Stimulated activated memory B cell treated with anti-CD40 and anti-IgM and Interleukin-4, amounts not matched to agents 10 μg/mL and 1 μg/mL and 100 μg/mL, for 72 hours (primary cell): ENCODE measurements around the gene ELK3.

Experiments
- ATAC-seq: fragments of 150-1000 bp; cut with Tn5 transposase; 2 replicates; pipeline ENCODE4 v1.10.0; 2021
- H3K27ac Mint-ChIP-seq: one replicate; pipeline ENCODE4 v1.8.0; 2022; ENCODE audit warnings: mild to moderate bottlenecking, mixed read lengths
- H3K27me3 Mint-ChIP-seq: one replicate; pipeline ENCODE4 v1.8.0; 2022; ENCODE audit warnings: mixed read lengths
- H3K36me3 Mint-ChIP-seq: one replicate; pipeline ENCODE4 v1.8.0; 2022; ENCODE audit warnings: mixed read lengths
- H3K4me1 Mint-ChIP-seq: one replicate; pipeline ENCODE4 v1.8.0; 2022; ENCODE audit warnings: mixed read lengths
- H3K4me3 Mint-ChIP-seq: one replicate; pipeline ENCODE4 v1.8.0; 2022; ENCODE audit warnings: mild to moderate bottlenecking, moderate library complexity, mixed read lengths
- H3K9me3 Mint-ChIP-seq: one replicate; pipeline ENCODE4 v1.8.0; 2022; ENCODE audit warnings: mixed read lengths

The ELK3 gene

GRCh38 chr12:96265836-96266235 lies 71.7 kb downstream of the ELK3 start:
- Mint-ChIP-seq H3K9me3 (no peaks in the 10 kb centered on the region), H3K27ac (no peak overlapping the region), H3K36me3 (peaks cover 41% of the 10 kb centered on the region), H3K27me3 (no peaks in the 10 kb centered on the region), H3K4me1 (peaks cover 17% of the 10 kb centered on the region), H3K4me3 (no peak overlapping the region)
- no peak for ATAC-seq

GRCh38 chr12:96266238-96266637 lies 72.1 kb downstream of the ELK3 start:
- Mint-ChIP-seq H3K27ac (no peak overlapping the region), H3K36me3 (peaks cover 37% of the 10 kb centered on the region), H3K27me3 (no peaks in the 10 kb centered on the region), H3K4me1 (peaks cover 17% of the 10 kb centered on the region), H3K4me3 (no peak overlapping the region), H3K9me3 (no peaks in the 10 kb centered on the region)
- no peak for ATAC-seq

- H3K27me3 Mint-ChIP-seq: no peaks in the 10 kb centered on the region
- H3K4me3 Mint-ChIP-seq: no peak overlapping the region
- peak overlapping the region; percentile 21 for H3K27ac Mint-ChIP-seq
- no peak for ATAC-seq
- peaks cover 50% of the 10 kb centered on the region for H3K36me3 Mint-ChIP-seq
- peaks cover 33% of the 10 kb centered on the region for H3K4me1 Mint-ChIP-seq
- no peaks in the 10 kb centered on the region for H3K9me3 Mint-ChIP-seq
These were observed 77.5 kb downstream of the ELK3 start for GRCh38 chr12:96271469-96272199.

GRCh38 chr12:96274331-96274730 lies 80.2 kb downstream of the ELK3 start:
- Mint-ChIP-seq H3K27ac (no peak overlapping the region), H3K4me3 (no peak overlapping the region), H3K36me3 (peaks cover 68% of the 10 kb centered on the region), H3K4me1 (peaks cover 29% of the 10 kb centered on the region), H3K27me3 (no peaks in the 10 kb centered on the region), H3K9me3 (no peaks in the 10 kb centered on the region)
- peak; percentile 53 for ATAC-seq

GRCh38 chr12:96285158-96285557 lies 91.0 kb downstream of the ELK3 start:
- Mint-ChIP-seq H3K27me3 (no peaks in the 10 kb centered on the region), H3K4me1 (no peaks in the 10 kb centered on the region), H3K4me3 (no peak overlapping the region), H3K27ac (no peak overlapping the region), H3K9me3 (no peaks in the 10 kb centered on the region), H3K36me3 (peaks cover 38% of the 10 kb centered on the region)
- ATAC-seq: no peak

- no peaks in the 10 kb centered on the region for H3K4me1 Mint-ChIP-seq
- no peaks in the 10 kb centered on the region for H3K27me3 Mint-ChIP-seq
- no peak overlapping the region for H3K27ac Mint-ChIP-seq
- ATAC-seq: no peak
- no peak overlapping the region for H3K4me3 Mint-ChIP-seq
- H3K36me3 Mint-ChIP-seq: peaks cover 40% of the 10 kb centered on the region
- H3K9me3 Mint-ChIP-seq: no peaks in the 10 kb centered on the region
These were observed 94.9 kb downstream of the ELK3 start for GRCh38 chr12:96289067-96289466.

- H3K36me3 Mint-ChIP-seq: peaks cover 14% of the 10 kb centered on the region
- H3K9me3 Mint-ChIP-seq: no peaks in the 10 kb centered on the region
- no peaks in the 10 kb centered on the region for H3K4me1 Mint-ChIP-seq
- no peaks in the 10 kb centered on the region for H3K27me3 Mint-ChIP-seq
- no peak for ATAC-seq
- H3K27ac Mint-ChIP-seq: no peak overlapping the region
- H3K4me3 Mint-ChIP-seq: no peak overlapping the region
These were observed 98.9 kb downstream of the ELK3 start for GRCh38 chr12:96293093-96293492.

GRCh38 chr12:96294831-96295230 lies 100.7 kb downstream of the ELK3 start:
- H3K27me3 Mint-ChIP-seq: no peaks in the 10 kb centered on the region
- H3K4me3 Mint-ChIP-seq: no peak overlapping the region
- H3K4me1 Mint-ChIP-seq: no peaks in the 10 kb centered on the region
- H3K9me3 Mint-ChIP-seq: no peaks in the 10 kb centered on the region
- no peak overlapping the region for H3K27ac Mint-ChIP-seq
- H3K36me3 Mint-ChIP-seq: peaks cover 13% of the 10 kb centered on the region
- ATAC-seq: no peak

- Mint-ChIP-seq H3K9me3 (no peaks in the 10 kb centered on the region), H3K27me3 (no peaks in the 10 kb centered on the region), H3K4me1 (no peaks in the 10 kb centered on the region), H3K27ac (no peak overlapping the region), H3K4me3 (no peak overlapping the region), H3K36me3 (peaks cover 15% of the 10 kb centered on the region)
- no peak for ATAC-seq
These were observed 101.5 kb downstream of the ELK3 start for GRCh38 chr12:96295532-96296160.

- Mint-ChIP-seq H3K4me1 (no peaks in the 10 kb centered on the region), H3K4me3 (no peak overlapping the region), H3K27ac (no peak overlapping the region), H3K36me3 (peaks cover 14% of the 10 kb centered on the region), H3K9me3 (no peaks in the 10 kb centered on the region), H3K27me3 (no peaks in the 10 kb centered on the region)
- no peak for ATAC-seq
These were observed 103.3 kb downstream of the ELK3 start for GRCh38 chr12:96297504-96297903.

GRCh38 chr12:96300064-96300463 lies 105.9 kb downstream of the ELK3 start:
- Mint-ChIP-seq H3K36me3 (peaks cover 14% of the 10 kb centered on the region), H3K4me3 (no peak overlapping the region), H3K4me1 (no peaks in the 10 kb centered on the region), H3K9me3 (no peaks in the 10 kb centered on the region), H3K27me3 (no peaks in the 10 kb centered on the region), H3K27ac (no peak overlapping the region)
- ATAC-seq: no peak

GRCh38 chr12:96301732-96302131 lies 107.6 kb downstream of the ELK3 start:
- no peaks in the 10 kb centered on the region for H3K9me3 Mint-ChIP-seq
- H3K4me1 Mint-ChIP-seq: no peaks in the 10 kb centered on the region
- ATAC-seq: no peak
- H3K27me3 Mint-ChIP-seq: no peaks in the 10 kb centered on the region
- no peak overlapping the region for H3K4me3 Mint-ChIP-seq
- H3K36me3 Mint-ChIP-seq: peaks cover 24% of the 10 kb centered on the region
- H3K27ac Mint-ChIP-seq: no peak overlapping the region

GRCh38 chr12:96302687-96303310 lies 108.6 kb downstream of the ELK3 start:
- no peaks in the 10 kb centered on the region for H3K4me1 Mint-ChIP-seq
- no peak for ATAC-seq
- H3K9me3 Mint-ChIP-seq: no peaks in the 10 kb centered on the region
- no peak overlapping the region for H3K4me3 Mint-ChIP-seq
- no peaks in the 10 kb centered on the region for H3K27me3 Mint-ChIP-seq
- no peak overlapping the region for H3K27ac Mint-ChIP-seq
- H3K36me3 Mint-ChIP-seq: peaks cover 27% of the 10 kb centered on the region

- Mint-ChIP-seq H3K4me3 (no peak overlapping the region), H3K4me1 (no peaks in the 10 kb centered on the region), H3K36me3 (peaks cover 29% of the 10 kb centered on the region), H3K27me3 (no peaks in the 10 kb centered on the region), H3K9me3 (no peaks in the 10 kb centered on the region), H3K27ac (no peak overlapping the region)
- no peak for ATAC-seq
These were observed 109.5 kb downstream of the ELK3 start for GRCh38 chr12:96303653-96304052.

- Mint-ChIP-seq H3K4me3 (no peak overlapping the region), H3K4me1 (peaks cover 4% of the 10 kb centered on the region), H3K36me3 (peaks cover 38% of the 10 kb centered on the region), H3K9me3 (no peaks in the 10 kb centered on the region), H3K27me3 (no peaks in the 10 kb centered on the region), H3K27ac (no peak overlapping the region)
- ATAC-seq: no peak
These were observed 111.5 kb downstream of the ELK3 start for GRCh38 chr12:96305665-96306064.

- Mint-ChIP-seq H3K4me1 (peaks cover 4% of the 10 kb centered on the region), H3K36me3 (peaks cover 31% of the 10 kb centered on the region), H3K9me3 (no peaks in the 10 kb centered on the region), H3K4me3 (no peak overlapping the region), H3K27me3 (no peaks in the 10 kb centered on the region), H3K27ac (no peak overlapping the region)
- no peak for ATAC-seq
These were observed 114.7 kb downstream of the ELK3 start for GRCh38 chr12:96308881-96309280.
